ENCODE results near the gene ABCB11.

Gene ABCB11

DNA sequence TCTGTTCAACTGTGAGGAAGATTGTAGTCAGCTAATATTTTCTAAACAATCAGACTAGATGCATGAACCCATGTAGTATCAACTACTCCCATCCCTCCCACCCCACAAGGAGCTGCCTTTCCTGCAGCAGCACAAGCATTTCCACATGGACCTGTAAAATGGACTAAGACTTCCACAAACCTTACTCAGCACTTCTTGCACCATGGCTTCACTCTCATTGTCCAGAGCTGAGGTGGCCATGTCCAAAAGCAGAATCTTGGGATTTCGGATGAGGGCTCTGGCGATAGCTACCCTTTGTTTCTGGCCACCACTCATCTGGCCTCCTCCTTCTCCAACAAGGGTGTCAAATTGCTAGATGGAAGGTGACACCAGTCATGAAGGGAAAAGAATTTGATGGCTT, 61.3 kb downstream of the ABCB11 start:
- no peak for DNase-seq (ENCODE audit: low read depth in 2 of 2)
- no peak overlapping the region for H3K4me3 ChIP-seq (replicated peaks in 1 of 2; ENCODE audit: low read depth in 2 of 2, low read length in 2 of 2)
- TF ChIP-seq, protein P1, sequence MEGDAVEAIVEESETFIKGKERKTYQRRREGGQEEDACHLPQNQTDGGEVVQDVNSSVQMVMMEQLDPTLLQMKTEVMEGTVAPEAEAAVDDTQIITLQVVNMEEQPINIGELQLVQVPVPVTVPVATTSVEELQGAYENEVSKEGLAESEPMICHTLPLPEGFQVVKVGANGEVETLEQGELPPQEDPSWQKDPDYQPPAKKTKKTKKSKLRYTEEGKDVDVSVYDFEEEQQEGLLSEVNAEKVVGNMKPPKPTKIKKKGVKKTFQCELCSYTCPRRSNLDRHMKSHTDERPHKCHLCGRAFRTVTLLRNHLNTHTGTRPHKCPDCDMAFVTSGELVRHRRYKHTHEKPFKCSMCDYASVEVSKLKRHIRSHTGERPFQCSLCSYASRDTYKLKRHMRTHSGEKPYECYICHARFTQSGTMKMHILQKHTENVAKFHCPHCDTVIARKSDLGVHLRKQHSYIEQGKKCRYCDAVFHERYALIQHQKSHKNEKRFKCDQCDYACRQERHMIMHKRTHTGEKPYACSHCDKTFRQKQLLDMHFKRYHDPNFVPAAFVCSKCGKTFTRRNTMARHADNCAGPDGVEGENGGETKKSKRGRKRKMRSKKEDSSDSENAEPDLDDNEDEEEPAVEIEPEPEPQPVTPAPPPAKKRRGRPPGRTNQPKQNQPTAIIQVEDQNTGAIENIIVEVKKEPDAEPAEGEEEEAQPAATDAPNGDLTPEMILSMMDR (IDR thresholded peaks at IDR 0.05; ENCODE audit: low read depth, low read length) = no peak

DNA sequence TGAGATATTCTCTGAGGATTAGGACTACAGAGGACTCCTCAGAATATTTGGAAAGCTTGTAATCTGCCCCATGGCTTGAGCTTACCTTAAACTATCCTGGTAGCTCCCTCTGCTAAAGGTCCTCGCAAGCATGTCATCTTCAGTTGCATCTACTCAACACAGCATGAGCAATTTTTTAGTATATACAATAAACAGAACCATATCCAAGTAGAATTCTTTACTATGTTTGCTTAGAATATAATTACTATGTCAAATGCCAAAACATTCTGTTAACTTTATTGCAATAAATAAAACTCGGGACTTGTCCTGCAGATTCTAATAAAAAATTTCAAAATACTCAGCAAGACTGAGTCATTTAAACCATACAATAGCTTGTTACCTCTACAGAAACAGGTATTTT, 62.8 kb downstream of the ABCB11 start:
- TF ChIP-seq, protein P1 (IDR thresholded peaks at IDR 0.05; ENCODE audit: low read depth, low read length) = no peak
- DNase-seq (ENCODE audit: low read depth in 2 of 2) = no peak

DNA sequence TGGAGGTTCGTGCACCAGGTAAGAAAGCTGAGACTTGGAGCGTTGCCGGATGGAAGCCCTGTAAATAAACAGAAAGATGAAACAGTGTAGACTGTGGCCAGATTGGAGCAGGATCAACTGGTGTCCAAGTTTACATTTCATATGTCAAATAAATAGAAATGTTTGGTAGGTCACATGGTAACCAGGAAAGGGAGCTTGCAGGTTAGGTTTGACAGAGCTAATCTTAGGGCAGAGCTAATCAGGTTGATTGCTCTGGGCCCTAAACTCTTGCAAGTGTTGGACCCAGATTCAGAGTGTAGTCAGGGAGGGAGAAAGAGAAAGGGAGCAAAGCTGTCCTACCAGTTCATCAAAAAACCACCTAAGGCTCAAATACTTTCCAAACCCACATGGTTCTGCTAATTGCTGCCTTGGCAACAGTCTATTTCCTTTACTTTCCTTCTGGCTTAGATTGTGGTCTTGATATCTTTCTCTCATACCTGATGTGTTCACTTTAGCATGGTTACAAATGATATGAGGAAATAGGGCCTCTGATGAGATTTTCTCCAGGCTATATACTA, 66.8 kb downstream of the ABCB11 start:
- H3K4me3 ChIP-seq (replicated peaks in 1 of 2; ENCODE audit: low read depth in 2 of 2, low read length in 2 of 2) = no peak overlapping the region
- DNase-seq (ENCODE audit: low read depth in 2 of 2) = no peak
- TF ChIP-seq, protein P1 (IDR thresholded peaks at IDR 0.05; ENCODE audit: low read depth, low read length) = no peak

More for the DNA sequence above, 62.8 kb downstream of the ABCB11 start:
- no peak overlapping the region for H3K4me3 ChIP-seq (replicated peaks in 1 of 2; ENCODE audit: low read depth in 2 of 2, low read length in 2 of 2)

DNA sequence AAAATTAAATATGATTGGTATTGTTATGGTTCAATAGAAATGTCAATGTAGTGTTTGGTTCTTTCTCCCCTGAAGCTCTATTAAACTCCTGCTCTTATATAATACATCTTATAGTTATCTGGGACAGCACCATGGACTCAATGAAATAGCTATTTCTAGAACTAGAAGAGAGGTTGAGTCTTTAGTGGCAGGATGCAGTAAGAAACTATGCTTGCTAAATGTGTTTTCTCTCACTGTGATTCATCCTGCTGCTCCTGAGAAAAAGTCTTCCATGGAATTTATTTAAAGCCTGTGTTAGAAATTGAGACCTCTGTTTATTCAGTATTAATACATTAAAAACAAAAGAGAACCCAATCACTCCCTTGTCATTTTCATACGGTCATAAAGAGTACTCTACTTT, 68.5 kb downstream of the ABCB11 start:
- TF ChIP-seq, protein P1 (IDR thresholded peaks at IDR 0.05; ENCODE audit: low read depth, low read length) = no peak
- peak; percentile 15 to 55 for DNase-seq (ENCODE audit: low read depth in 2 of 2)
- H3K4me3 ChIP-seq (replicated peaks in 1 of 2; ENCODE audit: low read depth in 2 of 2, low read length in 2 of 2) = no peak overlapping the region

DNA sequence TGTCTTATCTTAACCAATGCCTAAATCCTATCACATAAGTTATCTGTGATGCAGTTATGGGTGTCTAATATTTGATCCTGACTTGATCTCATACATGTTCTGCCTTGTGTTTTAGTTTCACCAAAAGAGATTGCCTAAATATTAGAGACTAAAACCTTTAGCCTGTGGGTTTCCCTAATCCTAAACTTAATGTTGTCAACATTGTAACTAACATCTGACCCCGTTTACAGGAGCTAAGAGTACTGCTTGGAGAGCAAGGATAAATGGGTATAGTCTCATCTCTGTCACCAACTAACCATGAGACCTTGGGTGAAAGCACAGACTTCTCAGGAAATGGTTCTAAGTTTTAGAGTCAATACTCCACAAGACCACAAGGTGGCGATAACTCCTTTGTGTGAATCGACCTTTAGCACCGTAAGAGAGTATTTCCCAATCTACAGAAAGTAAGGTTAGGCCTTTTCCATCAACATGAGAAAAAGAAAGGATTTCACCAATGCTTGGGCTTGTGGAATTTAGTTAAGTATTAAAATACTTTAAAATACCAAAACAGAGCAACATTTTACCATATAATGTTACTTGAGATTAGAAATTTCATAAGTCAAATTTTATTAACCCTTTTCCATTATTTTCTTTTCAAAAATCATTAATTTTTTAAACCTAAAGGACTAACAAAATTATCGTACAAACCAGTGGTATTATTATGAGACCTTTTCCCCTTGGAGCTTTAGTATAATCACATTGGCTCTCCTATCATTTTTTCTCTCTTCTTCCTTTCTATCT, 69.5 kb downstream of the ABCB11 start:
- TF ChIP-seq, protein P1 (IDR thresholded peaks at IDR 0.05; ENCODE audit: low read depth, low read length) = peak; percentile 73

DNA sequence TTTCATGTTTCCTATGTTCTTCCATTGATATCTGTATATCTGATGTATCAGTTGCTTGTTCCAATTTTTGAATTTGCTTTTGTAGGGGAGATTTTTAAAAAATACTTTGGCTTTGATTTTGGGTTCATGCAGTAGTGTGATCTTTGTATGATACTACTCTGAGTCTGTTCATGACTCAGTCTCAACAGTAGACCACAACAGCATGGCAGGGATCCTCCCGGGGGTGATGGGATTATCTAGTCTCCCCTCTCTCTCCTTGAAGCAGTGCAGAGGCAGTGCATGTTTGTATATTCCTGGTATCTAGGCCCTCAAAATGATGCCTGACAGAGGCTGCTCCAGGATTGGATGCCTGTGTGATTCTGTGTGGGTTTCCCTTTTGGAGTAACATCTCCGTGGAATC, 74.7 kb downstream of the ABCB11 start:
- TF ChIP-seq, protein P1 (IDR thresholded peaks at IDR 0.05; ENCODE audit: low read depth, low read length) = no peak
- H3K4me3 ChIP-seq (replicated peaks in 1 of 2; ENCODE audit: low read depth in 2 of 2, low read length in 2 of 2) = no peak overlapping the region
- no peak for DNase-seq (ENCODE audit: low read depth in 2 of 2)

More for the DNA sequence above, 69.5 kb downstream of the ABCB11 start:
- peak; percentile 92 for DNase-seq (ENCODE audit: low read depth in 2 of 2)
- no peak overlapping the region for H3K4me3 ChIP-seq (replicated peaks in 1 of 2; ENCODE audit: low read depth in 2 of 2, low read length in 2 of 2)
